ENCODE results near the gene RCSD1. TPM values are rescaled to one million over a fixed set of nuclear protein-coding genes. Genes with fewer than 3 reads are reported as not detected.

RCSD1 gene
- total RNA-seq, 1 experiment from 2014 or later = 0.50 TPM

DNA sequence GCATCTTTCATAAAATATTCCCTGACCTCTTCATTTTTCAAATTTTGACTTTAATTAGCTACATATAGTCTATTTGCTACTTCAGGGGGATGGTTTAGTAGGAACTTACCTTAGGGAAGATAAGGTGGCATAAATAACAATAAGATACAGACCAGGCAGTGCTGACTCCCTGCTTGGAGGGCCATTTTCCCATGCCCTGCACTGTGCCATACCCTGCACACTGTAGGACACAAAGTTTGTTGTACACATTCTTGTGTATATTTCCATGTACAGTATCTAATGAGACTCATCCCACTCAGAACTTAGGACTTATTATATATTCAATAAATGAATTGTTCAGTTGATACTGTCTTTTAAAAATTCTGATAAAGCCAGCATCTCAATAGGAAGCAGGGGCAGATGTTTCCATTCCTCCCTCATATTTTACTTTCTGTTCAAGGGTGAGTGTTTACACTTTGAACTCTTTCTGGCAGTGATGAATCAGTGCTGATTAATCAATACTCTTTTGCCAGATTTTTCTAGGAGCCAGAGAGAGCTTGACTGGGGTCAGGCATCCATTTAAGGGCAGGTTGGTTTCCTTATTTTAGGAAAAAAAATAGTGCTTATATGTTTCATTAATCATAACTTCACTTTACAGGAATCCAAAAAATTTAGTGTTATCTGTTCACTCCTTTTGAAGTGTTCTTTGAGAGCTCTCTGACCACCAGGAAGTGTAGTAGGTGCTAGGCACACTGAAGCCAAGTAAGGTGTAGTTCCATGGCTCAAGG is 122.4 kb downstream of the RCSD1 start:
- Mint-ChIP-seq H3K4me3 (no peak overlapping the region), H3K36me3 (no peaks in the 10 kb centered on the region), H3K4me1 (peaks cover 19% of the 10 kb centered on the region), H3K27ac (peak overlapping the region; percentile 15; the same call in 1 of the 2 replicates), H3K9me3 (no peaks in the 10 kb centered on the region), H3K27me3 (ENCODE audit: low read depth) (no peaks in the 10 kb centered on the region)
- TF ChIP-seq KAT7 (CRISPR knock-in tag; IDR thresholded peaks at IDR 0.05; ENCODE audit: borderline replicate concordance) (no peak), TCF7 (CRISPR knock-in tag; IDR thresholded peaks at IDR 0.05; ENCODE audit: low read depth) (no peak), JUN (CRISPR knock-in tag; IDR thresholded peaks at IDR 0.05) (no peak), MYBL2 (CRISPR knock-in tag; IDR thresholded peaks at IDR 0.05) (no peak), SMAD4 (CRISPR knock-in tag; IDR thresholded peaks at IDR 0.05) (no peak), ZNF396 (CRISPR knock-in tag; IDR thresholded peaks at IDR 0.05; ENCODE audit: borderline replicate concordance) (no peak), NFE2L1 (CRISPR knock-in tag; IDR thresholded peaks at IDR 0.05) (no peak), TEAD1 (CRISPR knock-in tag; IDR thresholded peaks at IDR 0.05) (no peak), ESRRA (CRISPR knock-in tag; IDR thresholded peaks at IDR 0.05; ENCODE audit: borderline replicate concordance) (no peak), SMAD3 (CRISPR knock-in tag; IDR thresholded peaks at IDR 0.05; ENCODE audit: borderline replicate concordance) (no peak), ZBTB21 (CRISPR knock-in tag; IDR thresholded peaks at IDR 0.05; ENCODE audit: borderline replicate concordance) (no peak), ZNF423 (CRISPR knock-in tag; IDR thresholded peaks at IDR 0.05) (no peak), OVOL2 (CRISPR knock-in tag; IDR thresholded peaks at IDR 0.05; ENCODE audit: borderline replicate concordance) (no peak), ZNF671 (CRISPR knock-in tag; IDR thresholded peaks at IDR 0.05) (no peak)
- TF ChIP-seq, protein P1, sequence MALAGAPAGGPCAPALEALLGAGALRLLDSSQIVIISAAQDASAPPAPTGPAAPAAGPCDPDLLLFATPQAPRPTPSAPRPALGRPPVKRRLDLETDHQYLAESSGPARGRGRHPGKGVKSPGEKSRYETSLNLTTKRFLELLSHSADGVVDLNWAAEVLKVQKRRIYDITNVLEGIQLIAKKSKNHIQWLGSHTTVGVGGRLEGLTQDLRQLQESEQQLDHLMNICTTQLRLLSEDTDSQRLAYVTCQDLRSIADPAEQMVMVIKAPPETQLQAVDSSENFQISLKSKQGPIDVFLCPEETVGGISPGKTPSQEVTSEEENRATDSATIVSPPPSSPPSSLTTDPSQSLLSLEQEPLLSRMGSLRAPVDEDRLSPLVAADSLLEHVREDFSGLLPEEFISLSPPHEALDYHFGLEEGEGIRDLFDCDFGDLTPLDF (CRISPR knock-in tag; IDR thresholded peaks at IDR 0.05) = no peak
- TF ChIP-seq, protein P2, sequence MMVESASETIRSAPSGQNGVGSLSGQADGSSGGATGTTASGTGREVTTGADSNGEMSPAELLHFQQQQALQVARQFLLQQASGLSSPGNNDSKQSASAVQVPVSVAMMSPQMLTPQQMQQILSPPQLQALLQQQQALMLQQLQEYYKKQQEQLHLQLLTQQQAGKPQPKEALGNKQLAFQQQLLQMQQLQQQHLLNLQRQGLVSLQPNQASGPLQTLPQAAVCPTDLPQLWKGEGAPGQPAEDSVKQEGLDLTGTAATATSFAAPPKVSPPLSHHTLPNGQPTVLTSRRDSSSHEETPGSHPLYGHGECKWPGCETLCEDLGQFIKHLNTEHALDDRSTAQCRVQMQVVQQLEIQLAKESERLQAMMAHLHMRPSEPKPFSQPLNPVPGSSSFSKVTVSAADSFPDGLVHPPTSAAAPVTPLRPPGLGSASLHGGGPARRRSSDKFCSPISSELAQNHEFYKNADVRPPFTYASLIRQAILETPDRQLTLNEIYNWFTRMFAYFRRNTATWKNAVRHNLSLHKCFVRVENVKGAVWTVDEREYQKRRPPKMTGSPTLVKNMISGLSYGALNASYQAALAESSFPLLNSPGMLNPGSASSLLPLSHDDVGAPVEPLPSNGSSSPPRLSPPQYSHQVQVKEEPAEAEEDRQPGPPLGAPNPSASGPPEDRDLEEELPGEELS (CRISPR knock-in tag; IDR thresholded peaks at IDR 0.05) = no peak
- TF ChIP-seq, protein P3, sequence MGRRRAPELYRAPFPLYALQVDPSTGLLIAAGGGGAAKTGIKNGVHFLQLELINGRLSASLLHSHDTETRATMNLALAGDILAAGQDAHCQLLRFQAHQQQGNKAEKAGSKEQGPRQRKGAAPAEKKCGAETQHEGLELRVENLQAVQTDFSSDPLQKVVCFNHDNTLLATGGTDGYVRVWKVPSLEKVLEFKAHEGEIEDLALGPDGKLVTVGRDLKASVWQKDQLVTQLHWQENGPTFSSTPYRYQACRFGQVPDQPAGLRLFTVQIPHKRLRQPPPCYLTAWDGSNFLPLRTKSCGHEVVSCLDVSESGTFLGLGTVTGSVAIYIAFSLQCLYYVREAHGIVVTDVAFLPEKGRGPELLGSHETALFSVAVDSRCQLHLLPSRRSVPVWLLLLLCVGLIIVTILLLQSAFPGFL (CRISPR knock-in tag; IDR thresholded peaks at IDR 0.05; ENCODE audit: borderline replicate concordance) = no peak
- TF ChIP-seq, protein P4, sequence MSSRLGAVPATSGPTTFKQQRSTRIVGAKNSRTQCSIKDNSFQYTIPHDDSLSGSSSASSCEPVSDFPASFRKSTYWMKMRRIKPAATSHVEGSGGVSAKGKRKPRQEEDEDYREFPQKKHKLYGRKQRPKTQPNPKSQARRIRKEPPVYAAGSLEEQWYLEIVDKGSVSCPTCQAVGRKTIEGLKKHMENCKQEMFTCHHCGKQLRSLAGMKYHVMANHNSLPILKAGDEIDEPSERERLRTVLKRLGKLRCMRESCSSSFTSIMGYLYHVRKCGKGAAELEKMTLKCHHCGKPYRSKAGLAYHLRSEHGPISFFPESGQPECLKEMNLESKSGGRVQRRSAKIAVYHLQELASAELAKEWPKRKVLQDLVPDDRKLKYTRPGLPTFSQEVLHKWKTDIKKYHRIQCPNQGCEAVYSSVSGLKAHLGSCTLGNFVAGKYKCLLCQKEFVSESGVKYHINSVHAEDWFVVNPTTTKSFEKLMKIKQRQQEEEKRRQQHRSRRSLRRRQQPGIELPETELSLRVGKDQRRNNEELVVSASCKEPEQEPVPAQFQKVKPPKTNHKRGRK (CRISPR knock-in tag; IDR thresholded peaks at IDR 0.05; ENCODE audit: borderline replicate concordance) = no peak
- TF ChIP-seq, protein P5, sequence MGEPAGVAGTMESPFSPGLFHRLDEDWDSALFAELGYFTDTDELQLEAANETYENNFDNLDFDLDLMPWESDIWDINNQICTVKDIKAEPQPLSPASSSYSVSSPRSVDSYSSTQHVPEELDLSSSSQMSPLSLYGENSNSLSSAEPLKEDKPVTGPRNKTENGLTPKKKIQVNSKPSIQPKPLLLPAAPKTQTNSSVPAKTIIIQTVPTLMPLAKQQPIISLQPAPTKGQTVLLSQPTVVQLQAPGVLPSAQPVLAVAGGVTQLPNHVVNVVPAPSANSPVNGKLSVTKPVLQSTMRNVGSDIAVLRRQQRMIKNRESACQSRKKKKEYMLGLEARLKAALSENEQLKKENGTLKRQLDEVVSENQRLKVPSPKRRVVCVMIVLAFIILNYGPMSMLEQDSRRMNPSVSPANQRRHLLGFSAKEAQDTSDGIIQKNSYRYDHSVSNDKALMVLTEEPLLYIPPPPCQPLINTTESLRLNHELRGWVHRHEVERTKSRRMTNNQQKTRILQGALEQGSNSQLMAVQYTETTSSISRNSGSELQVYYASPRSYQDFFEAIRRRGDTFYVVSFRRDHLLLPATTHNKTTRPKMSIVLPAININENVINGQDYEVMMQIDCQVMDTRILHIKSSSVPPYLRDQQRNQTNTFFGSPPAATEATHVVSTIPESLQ (CRISPR knock-in tag; IDR thresholded peaks at IDR 0.05) = no peak
- POLR2A ChIA-PET = no interaction called here
- CTCF ChIA-PET = interaction anchor here (1.1 kb wide), 1 partner anchor 37 kb away, joined by 3 read pairs; no protein-coding TSS in a partner anchor
- ATAC-seq (no peak), DNase-seq (ENCODE audit: low spot score) (no peak)

Data from WTC11 (cell line).